Brain pericyte (primary cell): Measurements from ENCODE around the gene CAPN10.
"Not testable (repeated sequence)": the region's sequence is repeated elsewhere in the genome, so short reads cannot be mapped to it uniquely, and the experiment has no call there.

Experiments
- DNase-seq: peaks from one replicate; pipeline ENCODE4 v3.0.0-alpha.2; 2012; ENCODE audit warnings: low read depth, low spot score

The CAPN10 gene

DNA sequence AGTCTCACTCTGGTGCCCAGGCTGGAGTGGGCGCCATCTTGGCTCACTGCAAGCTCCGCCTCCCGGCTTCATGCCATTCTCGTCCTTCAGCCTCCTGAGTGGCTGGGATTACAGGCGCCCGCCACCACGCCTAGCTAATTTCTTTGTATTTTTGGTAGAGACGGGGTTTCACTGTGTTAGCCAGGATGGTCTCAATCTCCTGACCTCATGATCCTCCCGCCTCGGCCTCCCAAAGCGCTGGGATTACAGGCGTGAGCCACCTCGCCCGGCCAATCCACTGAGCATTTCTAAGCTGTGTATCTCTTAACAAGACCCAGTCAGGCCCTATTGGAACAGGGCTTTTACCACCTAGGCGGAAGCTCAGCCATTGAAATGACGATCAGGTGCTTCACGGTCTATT lies 23.3 kb upstream of the CAPN10 start:
- not testable (repeated sequence) for DNase-seq

DNA sequence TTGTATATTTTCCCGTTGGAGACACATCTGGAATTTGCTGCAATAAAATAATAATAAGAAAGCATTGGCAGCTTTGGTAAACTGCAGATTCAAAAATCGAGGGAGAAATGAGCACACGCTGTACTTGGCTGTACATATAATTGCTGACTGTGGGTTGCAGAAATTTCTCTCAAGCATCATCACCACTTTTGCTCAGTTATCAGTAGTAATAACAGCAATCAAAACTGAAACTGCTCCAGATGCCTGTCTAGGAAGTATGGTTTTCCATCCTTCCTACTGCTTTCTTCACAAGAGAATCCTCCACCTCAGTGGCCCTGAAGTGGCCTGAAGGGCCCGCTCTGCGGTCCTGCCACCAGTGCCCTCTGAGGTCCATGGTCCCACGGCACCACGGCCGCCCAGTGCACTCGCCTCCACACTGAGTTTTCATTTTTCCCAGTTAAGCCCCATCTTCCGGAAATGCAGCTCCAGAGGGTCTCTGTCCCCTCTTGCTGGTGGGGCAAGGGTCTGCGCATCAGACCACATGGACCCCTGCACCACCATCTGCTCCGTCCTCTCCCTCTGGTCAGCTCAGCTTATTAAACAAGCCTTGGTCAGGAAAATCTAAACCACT lies 22.5 kb upstream of the CAPN10 start:
- DNase-seq, result no peak

DNA sequence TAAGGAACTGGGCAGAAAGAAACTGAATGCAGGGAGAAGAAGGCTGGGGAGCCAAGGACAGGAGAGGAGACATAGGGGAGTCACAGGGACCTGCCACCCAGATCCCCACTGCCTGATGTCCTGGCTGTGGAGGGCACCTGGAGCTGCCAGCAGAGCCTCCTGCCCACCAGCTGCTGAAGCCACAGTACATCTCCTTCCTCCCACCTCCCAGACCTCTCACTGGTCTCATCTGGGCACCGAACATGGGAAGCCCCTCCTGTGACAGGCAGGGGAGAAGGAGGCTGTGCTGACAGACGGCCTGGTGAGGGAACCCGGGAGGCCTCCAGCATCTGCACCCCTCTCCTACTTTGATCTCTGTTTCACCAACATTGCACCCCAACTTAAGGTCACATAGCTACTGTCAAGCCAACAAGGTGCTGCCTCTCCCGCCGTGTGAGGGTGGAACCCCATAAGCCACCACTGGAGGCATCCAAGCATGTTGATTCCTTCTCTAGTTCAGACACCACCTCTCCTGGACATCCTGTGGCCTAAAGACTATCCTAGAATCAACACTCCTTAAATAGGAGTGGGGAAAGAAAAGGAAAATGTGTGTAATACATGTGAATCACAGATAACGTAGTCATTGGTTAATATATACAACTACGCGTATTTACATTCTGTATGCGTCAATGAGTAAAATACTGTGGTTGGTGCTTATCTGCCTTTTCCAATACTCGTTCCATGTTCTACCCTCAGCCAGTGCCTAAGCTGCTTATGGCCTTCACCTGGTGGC lies 21.8 kb upstream of the CAPN10 start:
- no peak for DNase-seq

DNA sequence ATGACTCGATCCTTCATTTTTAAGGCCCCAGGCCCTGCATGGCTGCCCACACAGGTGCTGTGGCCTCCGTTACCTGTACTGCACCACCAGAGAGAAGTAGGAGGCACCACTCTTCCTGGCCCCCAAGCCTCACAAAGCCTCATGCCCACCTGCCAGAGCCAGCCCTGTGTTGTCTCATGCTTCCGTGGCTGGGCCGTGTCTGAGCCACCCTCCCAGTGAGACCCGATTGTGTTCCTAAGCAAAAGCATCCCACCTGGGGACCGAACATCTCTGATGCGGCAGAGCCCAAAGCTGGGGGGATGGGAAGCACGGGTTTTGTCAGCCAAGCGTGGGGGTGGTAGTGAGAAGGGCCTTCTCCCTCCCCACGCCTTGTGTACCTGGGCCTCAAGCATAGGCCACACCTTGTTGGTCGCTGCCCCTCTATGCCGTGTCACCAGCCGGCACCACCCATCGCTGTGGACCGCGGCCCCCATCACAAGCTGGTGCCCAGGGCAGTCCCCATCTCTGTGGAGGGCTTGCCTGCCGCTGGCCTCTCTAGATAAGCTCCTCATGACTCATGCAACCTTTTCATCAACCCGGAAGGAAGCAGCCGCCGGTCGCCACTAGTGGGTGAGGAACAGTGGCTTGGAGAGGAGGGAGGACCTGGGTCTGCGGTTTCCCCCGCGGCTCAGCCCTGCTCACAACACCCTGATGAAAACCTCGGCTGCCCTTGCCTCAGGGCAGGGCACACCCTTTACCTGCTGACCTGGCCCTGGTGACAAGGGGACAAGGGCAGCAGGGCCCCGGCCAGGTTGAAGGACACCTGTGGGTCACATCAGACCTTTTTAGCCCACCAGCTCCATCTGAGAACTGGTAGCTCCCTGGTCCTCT lies 21.0 kb upstream of the CAPN10 start:
- no peak for DNase-seq

DNA sequence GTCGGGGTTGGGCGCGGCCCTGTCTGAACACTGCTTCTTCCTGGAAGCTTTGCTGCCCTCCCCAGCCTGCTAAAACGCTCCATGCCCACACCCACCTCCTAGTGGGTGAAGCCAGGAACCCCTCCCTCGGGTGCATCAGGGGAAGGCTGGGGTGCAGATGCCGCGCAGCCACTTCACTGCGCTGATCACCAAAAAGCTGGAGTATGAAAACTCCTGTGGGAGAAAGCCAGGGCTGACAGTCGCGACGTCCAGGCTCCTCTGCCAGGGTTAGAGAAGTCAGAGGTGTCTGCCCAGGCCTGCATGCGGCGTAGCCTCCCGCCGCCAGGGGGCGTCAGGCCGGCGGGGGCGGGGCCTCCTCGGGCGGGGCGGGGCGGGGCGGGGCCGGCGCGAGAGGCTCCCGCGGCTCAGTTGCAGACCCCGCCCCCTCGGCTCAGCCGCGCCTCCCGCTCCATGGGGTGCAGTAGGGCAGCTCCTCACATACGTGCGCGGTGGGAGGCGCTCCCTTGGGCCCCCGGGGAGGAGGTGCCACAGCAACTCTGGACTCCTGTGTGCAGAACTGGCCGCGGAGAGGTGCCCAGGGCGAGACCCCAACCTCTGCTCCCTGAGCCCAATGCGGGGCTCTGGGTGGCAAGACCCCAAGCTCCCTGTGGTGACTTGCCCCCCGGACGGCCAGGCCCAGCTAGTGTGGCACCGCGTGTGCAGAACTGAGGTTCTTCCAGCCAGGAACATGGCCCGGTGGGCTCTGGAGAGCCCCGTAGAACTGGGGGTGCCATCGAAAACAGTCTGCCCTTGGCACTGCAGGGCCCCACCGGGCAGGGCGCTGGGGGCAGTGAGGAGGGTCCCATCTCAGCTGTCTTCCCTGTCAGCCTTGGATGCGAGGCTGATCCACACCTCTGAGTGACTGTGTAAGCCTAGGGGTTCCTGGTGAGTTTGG lies 20.1 kb upstream of the CAPN10 start:
- DNase-seq, result no peak

DNA sequence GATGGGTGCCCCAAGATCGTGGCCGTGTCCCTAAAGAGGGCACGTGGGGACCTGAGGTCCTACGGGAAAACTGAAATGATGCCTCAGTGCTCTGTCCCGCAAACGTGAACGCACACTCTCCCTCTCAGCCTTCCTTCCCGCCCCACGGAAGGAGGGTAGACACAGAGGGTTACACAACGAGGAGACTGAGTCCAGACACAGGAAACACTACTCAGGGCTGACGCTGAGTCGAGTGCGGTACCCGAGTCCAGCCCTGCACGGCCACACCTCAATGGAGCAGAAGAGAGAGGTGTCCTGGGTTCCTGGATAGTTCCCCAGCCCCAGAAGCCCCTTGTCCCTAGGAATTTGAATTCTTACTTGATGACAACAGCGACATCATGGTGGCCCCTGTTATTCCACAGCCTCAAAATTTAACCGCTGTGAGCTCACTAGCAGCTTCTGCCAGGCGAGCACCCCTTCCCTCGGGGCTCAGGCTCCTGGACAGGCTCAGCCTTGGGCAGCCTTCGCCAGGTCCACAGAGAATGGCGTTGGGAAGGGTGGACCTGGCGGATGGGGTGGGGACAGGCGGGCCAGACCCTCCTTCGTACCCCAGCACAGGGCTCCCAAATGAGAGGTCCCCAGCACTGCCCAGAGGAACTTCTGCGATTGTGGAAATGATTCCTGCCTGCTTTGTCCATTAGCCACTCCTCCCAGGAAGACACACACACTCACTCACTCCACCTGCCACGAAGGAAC lies 19.2 kb upstream of the CAPN10 start:
- no peak for DNase-seq

DNA sequence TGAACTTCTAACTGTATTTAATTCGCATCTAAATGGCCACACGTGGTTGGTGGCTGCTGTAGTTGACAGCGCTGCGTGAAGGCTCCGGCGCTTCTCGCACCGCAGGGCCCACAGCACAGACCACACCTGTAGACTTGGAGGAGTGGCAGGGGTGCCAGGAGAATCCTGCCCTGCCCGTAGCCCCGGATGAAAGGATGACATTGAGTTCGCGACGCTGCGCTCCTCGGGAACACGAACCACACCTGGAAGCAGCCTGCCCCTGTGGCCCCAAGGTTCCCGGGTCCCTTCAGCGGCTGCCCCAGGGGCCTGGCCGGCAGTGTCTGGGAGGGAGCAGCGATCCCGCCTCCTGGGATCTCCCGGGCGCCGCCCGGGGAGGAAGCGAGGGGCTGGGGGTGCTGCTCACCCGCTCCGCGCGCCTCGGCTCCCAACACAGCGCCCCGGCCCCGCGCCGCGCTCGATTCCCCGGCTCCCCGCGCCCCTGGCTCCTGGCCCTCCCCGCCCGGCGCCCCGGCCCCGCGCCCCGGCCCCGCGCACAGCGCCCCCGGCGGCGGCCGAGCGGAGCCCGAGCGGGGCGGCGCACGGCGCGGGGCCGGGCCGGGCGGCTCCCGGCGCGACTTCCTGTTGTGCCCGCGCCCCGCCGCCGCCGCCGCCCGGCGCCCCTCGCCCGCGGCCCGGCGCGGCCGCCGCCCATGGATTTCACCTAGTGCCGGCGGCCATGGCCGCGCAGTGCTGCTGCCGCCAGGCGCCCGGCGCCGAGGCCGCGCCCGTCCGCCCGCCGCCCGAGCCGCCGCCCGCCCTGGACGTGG lies 18.5 kb upstream of the CAPN10 start, which contains the start of gene RNPEPL1:
RNPEPL1 (plus strand) TSS at position 613 of the 806 bp plus-strand sequence; CDS start at position 716, 103 bp downstream.
- DNase-seq, result no peak

DNA sequence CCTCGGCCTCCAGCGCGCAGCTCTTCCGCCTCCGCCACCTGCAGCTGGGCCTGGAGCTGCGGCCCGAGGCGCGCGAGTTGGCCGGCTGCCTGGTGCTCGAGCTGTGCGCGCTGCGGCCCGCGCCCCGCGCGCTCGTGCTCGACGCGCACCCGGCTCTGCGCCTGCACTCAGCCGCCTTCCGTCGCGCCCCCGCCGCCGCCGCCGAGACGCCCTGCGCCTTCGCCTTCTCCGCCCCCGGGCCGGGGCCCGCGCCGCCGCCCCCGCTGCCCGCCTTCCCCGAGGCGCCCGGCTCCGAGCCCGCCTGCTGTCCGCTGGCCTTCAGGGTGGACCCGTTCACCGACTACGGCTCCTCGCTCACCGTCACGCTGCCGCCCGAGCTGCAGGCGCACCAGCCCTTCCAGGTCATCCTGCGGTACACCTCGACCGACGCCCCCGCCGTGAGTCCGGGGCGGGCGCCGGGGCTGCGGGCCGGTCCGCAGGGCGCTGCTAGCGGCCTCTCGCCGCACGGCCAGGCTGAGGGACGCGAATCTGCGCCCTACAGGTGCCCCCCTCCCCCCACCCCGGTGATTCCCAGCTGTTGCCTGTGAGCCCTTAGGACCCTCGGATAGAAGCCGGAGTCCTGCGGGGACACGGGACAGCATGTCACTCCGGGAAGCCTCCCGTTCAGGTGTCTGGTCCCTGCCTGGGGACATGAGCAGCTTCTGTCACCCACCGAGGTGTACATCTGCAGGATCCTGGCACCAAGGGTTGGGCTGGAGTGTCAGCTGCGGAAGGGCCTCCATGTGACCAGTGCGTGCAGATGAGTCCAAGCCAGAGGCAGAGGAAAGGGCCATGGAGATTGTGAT lies 17.6 kb upstream of the CAPN10 start:
- DNase-seq, result no peak

DNA sequence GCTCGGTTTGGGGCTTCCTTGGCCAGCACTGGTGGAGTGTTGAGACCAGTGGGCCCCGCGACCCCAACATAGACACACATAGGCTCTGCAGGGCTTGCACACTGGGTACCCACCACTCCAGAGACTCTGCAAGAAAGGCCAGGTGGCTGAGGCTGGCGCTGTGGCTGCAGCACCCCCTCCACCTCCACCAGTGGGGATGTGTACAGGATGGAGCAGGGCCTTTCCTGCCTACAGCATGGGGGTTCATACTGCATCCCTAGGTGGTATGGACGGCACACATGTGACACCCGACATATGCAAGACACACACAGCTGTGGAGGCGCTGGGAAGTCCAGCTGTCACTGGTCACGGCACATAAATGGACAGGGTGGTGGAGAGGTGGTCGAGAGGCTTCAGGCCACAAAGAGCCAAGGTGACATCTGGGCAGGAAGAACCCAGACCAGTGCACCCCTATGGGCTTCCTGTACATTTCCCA lies 17.0 kb upstream of the CAPN10 start:
- DNase-seq, result no peak

DNA sequence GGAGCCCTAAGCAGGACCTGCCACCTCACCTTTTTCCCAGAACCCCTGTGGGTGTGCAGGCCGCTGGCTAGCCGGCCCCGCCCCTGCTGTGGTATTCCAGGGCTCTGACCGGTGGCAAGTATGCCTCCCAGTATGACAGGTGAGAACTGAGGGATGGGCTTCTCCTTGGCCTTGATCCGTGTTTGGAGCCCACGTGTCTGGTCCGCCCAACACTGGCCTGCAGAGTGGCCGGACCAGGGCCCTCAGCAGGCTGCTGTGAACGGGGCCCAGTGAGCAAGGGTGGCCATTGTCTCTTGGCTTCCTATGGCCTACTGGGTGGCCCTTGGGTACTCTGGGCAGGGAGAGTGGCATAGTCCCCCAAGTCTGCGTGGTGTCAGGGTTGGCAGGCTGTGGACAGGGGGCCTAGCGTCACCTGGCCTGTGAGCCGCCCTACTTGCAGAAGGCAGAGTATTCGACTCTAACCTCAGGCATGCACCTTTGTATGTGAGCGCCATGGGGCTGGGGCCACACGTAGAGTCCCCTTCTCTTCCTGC lies 16.5 kb upstream of the CAPN10 start:
- DNase-seq, result no peak

DNA sequence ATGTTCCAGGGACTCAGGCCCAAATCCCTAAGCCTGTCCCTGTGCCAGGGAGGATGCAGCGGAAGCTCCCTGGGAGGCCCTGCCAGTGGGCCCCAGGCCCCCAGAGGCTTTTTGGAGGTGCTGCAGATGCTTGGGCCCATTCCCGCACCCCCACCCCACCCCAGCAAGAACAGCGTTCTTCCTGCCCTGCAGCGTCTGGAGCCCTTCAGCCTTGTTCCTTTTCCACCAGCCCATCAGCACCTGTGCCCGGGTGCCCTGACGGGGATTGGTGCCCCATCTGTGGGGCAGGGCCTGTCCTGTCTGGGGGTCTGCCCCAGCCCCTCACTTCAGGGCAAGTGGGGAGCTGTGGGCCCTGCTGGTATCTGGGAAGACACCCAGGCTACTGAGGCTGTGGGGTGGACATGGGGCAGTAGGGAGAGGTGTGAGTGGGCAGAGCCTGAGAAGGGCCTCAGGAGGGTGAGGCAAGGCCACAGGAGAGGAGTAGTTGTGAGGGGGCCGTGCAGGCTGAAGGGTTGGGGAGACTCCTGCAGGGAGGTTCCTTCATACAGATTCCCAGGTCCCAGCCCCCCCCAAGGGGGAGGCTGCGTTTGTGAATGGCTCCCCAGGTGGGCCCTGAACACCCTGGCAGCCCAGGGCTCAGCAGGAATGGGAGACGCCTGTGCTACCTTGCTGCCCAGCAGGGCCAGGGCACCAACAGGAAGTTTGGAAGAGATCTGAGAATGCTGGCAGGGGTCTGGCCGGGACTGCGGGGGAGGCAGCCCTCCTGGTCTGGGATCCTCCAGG lies 15.8 kb upstream of the CAPN10 start:
- DNase-seq, result no peak

DNA sequence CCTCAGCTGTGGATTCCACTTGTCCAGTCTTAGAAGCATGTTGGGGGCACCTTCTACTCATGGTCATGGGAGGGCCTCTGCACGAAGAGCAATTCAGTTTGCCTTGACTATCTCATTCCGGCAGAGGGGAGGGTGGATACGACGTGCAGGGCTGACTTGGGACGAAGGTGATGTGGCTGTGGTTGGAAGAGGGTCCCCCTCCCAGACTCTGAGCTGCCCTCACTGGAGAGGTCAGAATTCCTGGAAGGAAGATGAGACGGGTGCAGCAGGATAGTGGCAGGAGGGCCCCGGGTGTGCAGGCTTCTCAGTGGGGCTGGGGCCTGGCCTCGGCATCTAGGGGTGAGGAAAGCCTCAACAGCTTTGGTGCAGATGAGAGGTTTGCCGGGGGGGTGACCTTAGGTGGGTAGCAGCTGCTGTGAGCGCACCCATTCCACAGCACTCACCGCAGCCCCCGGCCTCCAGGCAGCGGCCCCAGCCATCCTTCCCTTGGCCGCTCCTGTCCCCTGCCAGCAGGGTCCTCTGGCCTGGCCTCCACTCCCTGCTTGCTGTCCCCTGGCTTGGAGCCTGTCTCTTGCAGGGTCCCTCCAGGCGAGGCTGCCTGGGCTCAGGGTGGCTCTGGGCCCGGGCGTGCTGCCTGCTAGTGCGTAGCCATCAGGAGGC lies 15.1 kb upstream of the CAPN10 start:
- no peak for DNase-seq

DNA sequence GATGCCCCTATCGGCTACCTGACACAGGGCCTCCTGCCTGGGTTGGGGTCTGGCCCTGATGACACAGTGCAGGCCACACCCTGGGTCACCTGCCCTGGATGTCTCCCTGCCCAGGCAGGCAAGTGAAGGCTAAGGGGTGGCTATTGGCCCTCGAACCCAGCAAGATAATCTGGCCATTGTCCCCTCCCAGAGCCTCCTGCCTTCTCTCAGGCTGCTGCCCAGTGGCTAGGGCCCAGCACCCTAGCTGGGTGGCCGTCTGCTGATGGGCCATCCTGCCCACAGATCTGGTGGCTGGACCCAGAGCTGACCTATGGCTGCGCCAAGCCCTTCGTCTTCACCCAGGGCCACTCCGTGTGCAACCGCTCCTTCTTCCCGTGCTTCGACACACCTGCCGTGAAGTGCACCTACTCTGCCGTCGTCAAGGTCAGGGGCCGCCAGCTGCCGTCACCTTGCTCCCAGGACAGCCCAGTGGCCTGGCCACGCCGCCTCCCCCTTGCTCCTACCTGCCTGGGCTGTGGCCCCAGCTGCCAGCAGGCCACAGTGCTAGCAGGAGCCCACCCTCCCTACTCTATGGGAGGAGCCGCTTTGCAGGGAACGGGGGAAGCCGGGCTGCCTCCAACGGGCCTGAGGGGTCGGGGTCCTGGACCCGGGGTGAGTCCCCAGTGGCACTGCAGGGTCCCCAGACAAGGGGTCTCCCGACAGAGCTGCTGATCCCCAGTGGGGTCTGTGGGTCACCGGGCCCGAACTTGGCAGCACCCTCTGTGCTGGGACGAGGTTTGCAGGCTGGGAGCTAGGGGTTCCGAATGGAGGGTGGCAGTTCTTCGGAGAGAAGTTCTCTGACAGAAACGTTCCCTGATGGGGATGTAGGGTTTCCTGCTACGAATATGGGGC lies 14.1 kb upstream of the CAPN10 start:
- DNase-seq, result no peak

DNA sequence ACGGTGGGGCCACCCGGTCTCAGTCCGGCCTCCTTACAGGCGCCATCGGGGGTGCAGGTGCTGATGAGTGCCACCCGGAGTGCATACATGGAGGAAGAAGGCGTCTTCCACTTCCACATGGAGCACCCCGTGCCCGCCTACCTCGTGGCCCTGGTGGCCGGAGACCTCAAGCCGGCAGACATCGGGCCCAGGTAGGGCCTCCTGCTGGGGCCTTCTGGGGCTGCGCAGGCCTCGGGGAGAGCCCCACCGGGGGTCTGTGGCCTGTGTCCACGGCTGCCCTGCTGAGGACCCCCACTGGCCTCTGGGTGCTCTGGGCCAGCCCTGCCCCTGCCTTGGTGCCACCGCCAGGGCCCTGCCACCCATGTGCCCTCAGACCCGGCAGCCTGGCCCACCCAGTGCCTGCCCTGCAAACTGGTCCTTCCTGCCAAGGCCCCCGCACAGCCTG lies 13.4 kb upstream of the CAPN10 start:
- DNase-seq, result no peak

DNA sequence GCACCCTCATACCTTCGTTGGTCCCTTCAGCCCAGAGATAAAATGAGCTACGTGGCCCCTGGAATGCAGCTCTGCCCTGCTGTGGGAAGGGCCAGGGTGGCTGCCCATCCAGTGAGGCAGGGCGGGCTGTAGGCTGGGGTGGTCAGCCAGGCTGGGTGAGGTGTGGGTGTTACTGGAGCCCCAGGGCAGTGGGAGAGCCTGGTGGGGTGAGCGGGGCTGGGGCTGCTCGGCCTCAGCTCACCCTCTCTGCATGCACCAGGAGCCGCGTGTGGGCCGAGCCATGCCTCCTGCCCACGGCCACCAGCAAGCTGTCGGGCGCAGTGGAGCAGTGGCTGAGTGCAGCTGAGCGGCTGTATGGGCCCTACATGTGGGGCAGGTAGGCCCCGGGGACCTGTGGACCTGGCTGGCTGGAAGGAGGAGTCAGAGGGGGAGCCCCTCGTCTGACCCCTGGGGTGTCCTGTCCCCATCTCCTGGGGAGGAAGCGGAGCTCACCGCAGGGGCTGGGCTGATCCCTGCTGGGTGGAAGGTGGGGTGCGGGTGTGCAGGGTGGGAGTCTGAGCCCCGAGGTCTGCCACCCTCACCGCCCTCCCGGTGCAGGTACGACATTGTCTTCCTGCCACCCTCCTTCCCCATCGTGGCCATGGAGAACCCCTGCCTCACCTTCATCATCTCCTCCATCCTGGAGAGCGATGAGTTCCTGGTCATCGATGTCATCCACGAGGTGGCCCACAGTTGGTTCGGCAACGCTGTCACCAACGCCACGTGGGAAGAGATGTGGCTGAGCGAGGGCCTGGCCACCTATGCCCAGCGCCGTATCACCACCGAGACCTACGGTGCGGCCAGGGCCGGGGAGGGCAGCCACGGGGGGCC lies 12.8 kb upstream of the CAPN10 start:
- DNase-seq, result no peak
